ENCODE measurements around the gene CD2BP2.
A peak's percentile ranks its signal among the peaks of the same experiment; 100 is the strongest.

Gene CD2BP2

GRCh38 chr16:30357085-30357714, 2.1 kb upstream of the CD2BP2 start:
- H3K4me3 Mint-ChIP-seq, result no peak overlapping the region
- ATAC-seq (no peak), DNase-seq (no peak)
- no peaks in the 10 kb centered on the region for H3K9me3 Mint-ChIP-seq
- peaks cover 49% of the 10 kb centered on the region for H3K4me1 Mint-ChIP-seq
- peak overlapping the region; percentile 12 to 22 for H3K27ac Mint-ChIP-seq
- no peaks in the 10 kb centered on the region for H3K27me3 Mint-ChIP-seq

GRCh38 chr16:30356401-30357084, 1.4 kb upstream of the CD2BP2 start:
- H3K27me3 Mint-ChIP-seq, result no peaks in the 10 kb centered on the region
- no peak overlapping the region for H3K27ac Mint-ChIP-seq
- peaks cover 56% of the 10 kb centered on the region for H3K4me1 Mint-ChIP-seq
- ATAC-seq (no peak), DNase-seq (no peak)
- H3K4me3 Mint-ChIP-seq, result peak overlapping the region; percentile 89 to 94
- H3K9me3 Mint-ChIP-seq, result no peaks in the 10 kb centered on the region

GRCh38 chr16:30355954-30356308, 823 bp upstream of the CD2BP2 start:
- peaks cover 62% of the 10 kb centered on the region for H3K4me1 Mint-ChIP-seq
- ATAC-seq (no peak), DNase-seq (no peak)
- H3K27me3 Mint-ChIP-seq, result no peaks in the 10 kb centered on the region
- peak overlapping the region; percentile 92 to 99 for H3K27ac Mint-ChIP-seq
- H3K9me3 Mint-ChIP-seq, result no peaks in the 10 kb centered on the region
- H3K4me3 Mint-ChIP-seq, result peak overlapping the region; percentile 89 to 94

- Mint-ChIP-seq H3K4me3 (peak overlapping the region; percentile 89 to 94), H3K27me3 (no peaks in the 10 kb centered on the region), H3K27ac (peak overlapping the region; percentile 93 to 99), H3K9me3 (no peaks in the 10 kb centered on the region), H3K4me1 (peaks cover 75% of the 10 kb centered on the region)
- ATAC-seq (peak; percentile 41), DNase-seq (no peak)
Observed at GRCh38 chr16:30354423-30355143, 525 bp downstream of the CD2BP2 start.

GRCh38 chr16:30353438-30354129, 1.5 kb downstream of the CD2BP2 start:
- H3K27me3 Mint-ChIP-seq, result no peaks in the 10 kb centered on the region
- H3K9me3 Mint-ChIP-seq, result no peaks in the 10 kb centered on the region
- no peak for ATAC-seq
- peaks cover 82% of the 10 kb centered on the region for H3K4me1 Mint-ChIP-seq
- no peak for DNase-seq
- H3K4me3 Mint-ChIP-seq, result peak overlapping the region; percentile 89 to 94
- peak overlapping the region in 1 of 2 donors; percentile 86 for H3K27ac Mint-ChIP-seq

GRCh38 chr16:30352488-30353401, 2.4 kb downstream of the CD2BP2 start:
- no peak overlapping the region for H3K4me3 Mint-ChIP-seq
- H3K27me3 Mint-ChIP-seq, result no peaks in the 10 kb centered on the region
- no peak overlapping the region for H3K27ac Mint-ChIP-seq
- DNase-seq (no peak), ATAC-seq (no peak)
- H3K9me3 Mint-ChIP-seq, result no peaks in the 10 kb centered on the region
- H3K4me1 Mint-ChIP-seq, result peaks cover 82% of the 10 kb centered on the region

- ATAC-seq, result no peak
- Mint-ChIP-seq H3K27me3 (no peaks in the 10 kb centered on the region), H3K4me3 (peak overlapping the region in 1 of 2 donors; percentile 12), H3K9me3 (no peaks in the 10 kb centered on the region), H3K4me1 (peaks cover 76% of the 10 kb centered on the region), H3K27ac (peak overlapping the region in 1 of 2 donors; percentile 47)
- DNase-seq, result no peak
Observed at GRCh38 chr16:30351586-30352419, 3.3 kb downstream of the CD2BP2 start.

- Mint-ChIP-seq H3K9me3 (no peaks in the 10 kb centered on the region), H3K27ac (peak overlapping the region; percentile 79 to 90), H3K27me3 (no peaks in the 10 kb centered on the region), H3K4me3 (peak overlapping the region; percentile 10 to 25), H3K4me1 (peaks cover 68% of the 10 kb centered on the region)
- DNase-seq, result no peak
- ATAC-seq, result no peak
Observed at GRCh38 chr16:30351001-30351441, 4.1 kb downstream of the CD2BP2 start.

- Mint-ChIP-seq H3K4me3 (peak overlapping the region; percentile 10 to 25), H3K4me1 (peaks cover 61% of the 10 kb centered on the region), H3K27ac (peak overlapping the region; percentile 90 to 95), H3K9me3 (no peaks in the 10 kb centered on the region), H3K27me3 (no peaks in the 10 kb centered on the region)
- ATAC-seq (peak; percentile 88), DNase-seq (peak; percentile 39 to 77)
Observed at GRCh38 chr16:30350134-30350871, 4.8 kb downstream of the CD2BP2 start.

GRCh38 chr16:30349675-30350074, 5.4 kb downstream of the CD2BP2 start:
- H3K9me3 Mint-ChIP-seq, result no peaks in the 10 kb centered on the region
- H3K27ac Mint-ChIP-seq, result peak overlapping the region; percentile 56 to 60
- no peaks in the 10 kb centered on the region for H3K27me3 Mint-ChIP-seq
- peak overlapping the region; percentile 16 to 42 for H3K4me3 Mint-ChIP-seq
- ATAC-seq (no peak), DNase-seq (no peak)
- H3K4me1 Mint-ChIP-seq, result peaks cover 58% of the 10 kb centered on the region

- ATAC-seq (no peak), DNase-seq (no peak)
- Mint-ChIP-seq H3K4me3 (no peak overlapping the region), H3K27me3 (no peaks in the 10 kb centered on the region), H3K9me3 (no peaks in the 10 kb centered on the region), H3K4me1 (peaks cover 51% of the 10 kb centered on the region), H3K27ac (peak overlapping the region; percentile 33 to 60)
Observed at GRCh38 chr16:30348929-30349328, 6.2 kb downstream of the CD2BP2 start.

GRCh38 chr16:30348113-30348512, 7.0 kb downstream of the CD2BP2 start:
- no peak for ATAC-seq
- H3K4me1 Mint-ChIP-seq, result peaks cover 42% of the 10 kb centered on the region
- no peak for DNase-seq
- no peak overlapping the region for H3K4me3 Mint-ChIP-seq
- H3K27me3 Mint-ChIP-seq, result no peaks in the 10 kb centered on the region
- H3K27ac Mint-ChIP-seq, result no peak overlapping the region
- H3K9me3 Mint-ChIP-seq, result no peaks in the 10 kb centered on the region

- no peaks in the 10 kb centered on the region for H3K9me3 Mint-ChIP-seq
- H3K4me3 Mint-ChIP-seq, result no peak overlapping the region
- no peak for ATAC-seq
- H3K27me3 Mint-ChIP-seq, result no peaks in the 10 kb centered on the region
- no peak for DNase-seq
- H3K27ac Mint-ChIP-seq, result no peak overlapping the region
- peaks cover 24% of the 10 kb centered on the region for H3K4me1 Mint-ChIP-seq
Observed at GRCh38 chr16:30346286-30346685, 8.8 kb downstream of the CD2BP2 start.

Data from stimulated activated naive CD8-positive, alpha-beta T cell treated with anti-CD3 and anti-CD28 coated beads, Interleukin-15, amount 100 ng/mL, for 72 hours (primary cell).